GM19463 (cell line): ENCODE results near the gene GADD45B.
"Not testable (repeated sequence)": the region's sequence is repeated elsewhere in the genome, so short reads cannot be mapped to it uniquely, and the experiment has no call there.

Experiments
- ATAC-seq: cut with Tn5 transposase; IDR thresholded peaks from one replicate; pipeline ENCODE4 v1.9.1; 2021; ENCODE audit warnings: mild to moderate bottlenecking, moderate library complexity; ENCODE audit not compliant: unreplicated experiment

The GADD45B gene

DNA sequence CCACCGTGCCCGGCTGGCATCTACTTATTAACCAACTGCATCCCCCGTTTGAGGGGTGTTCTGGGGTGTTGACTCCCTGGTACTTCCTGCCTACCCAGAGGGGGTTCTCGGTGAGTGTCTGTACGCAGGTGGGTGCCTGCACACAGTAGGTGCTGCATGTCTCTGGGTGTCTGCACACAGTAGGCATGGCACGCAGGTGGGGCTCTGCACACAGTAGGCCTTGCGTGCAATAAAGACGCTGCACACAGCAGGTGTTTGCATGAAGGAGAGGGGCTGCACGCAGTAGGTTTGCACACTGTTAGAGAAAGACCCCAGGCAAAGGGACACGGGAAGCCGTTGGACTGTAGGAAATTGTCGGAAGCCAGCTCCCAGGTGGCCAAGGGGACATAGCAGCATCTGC, 11.2 kb downstream of the GADD45B start:
- no peak for ATAC-seq

DNA sequence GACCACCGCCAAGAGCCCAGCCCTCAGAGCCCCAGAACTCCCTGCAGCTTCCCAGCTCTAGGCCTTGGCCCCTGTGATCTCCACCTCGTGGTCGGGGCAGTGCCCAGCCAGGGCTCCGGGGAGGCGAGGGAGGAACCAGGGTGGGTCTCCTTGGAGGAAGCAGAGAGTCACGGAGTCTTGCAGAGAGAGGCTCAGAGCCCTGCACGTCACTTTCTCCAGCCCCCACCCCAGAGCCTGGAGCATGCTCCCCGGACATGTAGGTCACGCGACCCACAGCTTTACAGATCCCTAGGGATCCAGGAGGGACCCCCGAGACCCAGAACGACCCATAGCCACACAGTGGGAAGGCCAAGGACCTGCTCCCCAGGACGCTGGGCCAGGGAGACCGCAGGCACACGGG, 11.9 kb downstream of the GADD45B start:
- ATAC-seq = no peak

DNA sequence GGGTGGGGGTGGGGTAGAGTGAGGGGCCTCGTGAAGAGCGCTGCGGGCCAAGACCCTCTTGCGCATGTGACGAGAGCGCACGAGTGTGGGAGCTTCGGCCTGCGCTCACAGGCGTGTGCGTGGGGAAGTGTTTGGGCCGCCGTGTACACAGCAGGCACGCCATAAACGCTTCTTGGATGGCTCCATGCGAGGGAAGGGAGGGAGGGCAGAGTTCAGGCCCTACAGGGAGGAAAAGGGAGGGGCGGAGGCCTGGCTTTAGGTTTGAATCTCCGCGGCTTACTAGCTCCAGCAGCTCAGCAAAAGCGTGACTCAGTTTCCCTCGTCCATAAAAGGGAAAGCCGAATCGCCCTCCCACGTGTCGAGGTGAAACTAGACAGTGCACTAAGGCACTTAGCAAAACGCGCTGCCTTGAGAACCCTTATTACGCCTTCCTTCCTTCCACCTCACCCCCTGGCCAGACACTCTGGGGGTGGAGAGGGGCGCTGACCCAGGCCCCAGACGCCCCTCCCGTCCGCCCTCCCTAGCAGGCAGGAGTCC, 12.5 kb downstream of the GADD45B start:
- ATAC-seq = no peak

DNA sequence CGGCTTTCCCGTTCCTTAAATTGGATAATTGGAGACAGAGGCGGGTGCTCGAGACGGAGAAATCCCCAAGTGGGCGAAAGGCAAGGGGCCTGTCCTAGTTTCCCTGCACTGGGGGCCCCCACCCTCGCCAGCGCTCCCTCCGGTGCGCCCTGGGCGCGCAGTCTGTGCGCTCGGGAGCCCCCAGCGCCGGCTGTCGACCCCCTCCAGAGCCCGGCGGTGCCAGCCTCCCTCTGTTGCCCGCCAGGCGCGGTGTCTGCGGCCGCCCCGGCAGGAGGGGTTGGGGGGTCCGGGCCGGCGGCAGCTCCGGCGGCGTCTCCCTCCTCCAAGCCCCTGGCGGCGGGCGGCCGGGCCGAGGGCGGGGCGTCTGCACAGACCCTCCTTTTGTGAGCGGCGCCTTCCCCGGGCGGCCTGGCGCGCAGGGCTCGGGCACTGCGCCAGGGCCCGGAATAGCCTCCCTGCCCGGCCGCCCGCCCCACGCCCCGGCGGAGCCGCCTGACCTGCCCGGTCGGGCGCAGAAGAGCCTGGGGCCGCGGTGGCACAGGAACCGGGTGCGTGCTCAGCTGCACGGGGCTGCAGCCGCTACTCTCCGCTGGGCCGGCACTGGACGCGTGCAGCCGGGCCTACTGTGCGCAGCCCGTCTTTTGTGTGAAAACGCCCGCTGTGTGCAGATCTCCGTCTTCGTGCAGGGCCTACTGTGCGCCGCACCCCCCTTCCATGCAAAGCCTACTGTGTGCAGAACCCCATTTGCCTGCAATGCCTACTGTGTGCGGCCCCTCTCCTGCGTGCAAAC, 13.2 kb downstream of the GADD45B start:
- no peak for ATAC-seq

DNA sequence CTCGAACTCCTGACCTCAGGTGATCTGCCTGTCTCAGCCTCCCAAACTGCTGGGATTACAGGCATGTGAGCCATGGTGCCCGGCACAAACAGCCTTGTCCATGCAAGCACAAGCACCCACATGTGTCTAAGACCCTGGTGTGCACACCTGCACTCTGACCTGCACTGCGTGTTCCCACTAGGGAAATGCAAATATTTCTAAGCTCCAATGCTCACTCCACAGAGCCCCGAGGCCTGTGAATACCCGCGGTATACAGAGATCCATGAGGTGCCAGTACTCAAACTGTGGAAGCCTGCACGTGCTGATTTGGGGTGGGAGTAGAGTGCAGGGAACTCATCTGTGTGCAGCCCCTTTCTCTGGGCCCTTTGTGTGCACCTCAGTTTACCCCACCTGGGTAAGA, 14.7 kb downstream of the GADD45B start:
- no peak for ATAC-seq

DNA sequence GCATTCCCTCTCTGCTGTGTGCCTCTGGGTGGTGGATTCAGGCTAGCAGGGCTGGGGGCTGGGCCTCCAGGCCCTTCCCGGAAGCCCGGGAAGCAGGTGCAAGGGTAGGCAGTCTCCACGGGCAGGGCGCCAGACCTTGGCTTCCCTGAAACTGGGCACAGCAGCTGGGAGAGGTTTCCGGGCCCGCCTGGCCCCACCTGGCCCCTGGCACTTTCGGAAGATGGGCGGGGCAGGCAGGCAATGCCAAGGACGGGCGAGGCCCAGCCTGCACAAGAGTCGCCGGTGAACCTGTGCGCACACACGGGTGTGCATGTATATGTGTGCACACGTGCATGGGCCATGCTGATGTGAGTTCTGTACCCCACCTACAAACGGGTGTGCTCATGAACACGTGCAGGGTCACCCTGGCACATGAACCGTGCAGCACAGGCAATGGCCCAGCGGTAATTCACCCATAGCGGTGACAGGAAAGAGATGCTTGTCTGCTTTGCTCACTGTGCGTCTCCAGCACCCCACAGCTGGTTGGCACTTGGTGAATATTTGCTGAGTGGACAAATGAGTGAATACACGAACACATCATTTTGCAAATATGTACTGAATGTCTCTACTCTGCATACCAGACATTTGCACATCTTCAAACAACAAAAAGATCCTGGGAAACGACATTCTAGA, 15.3 kb downstream of the GADD45B start:
- no peak for ATAC-seq

DNA sequence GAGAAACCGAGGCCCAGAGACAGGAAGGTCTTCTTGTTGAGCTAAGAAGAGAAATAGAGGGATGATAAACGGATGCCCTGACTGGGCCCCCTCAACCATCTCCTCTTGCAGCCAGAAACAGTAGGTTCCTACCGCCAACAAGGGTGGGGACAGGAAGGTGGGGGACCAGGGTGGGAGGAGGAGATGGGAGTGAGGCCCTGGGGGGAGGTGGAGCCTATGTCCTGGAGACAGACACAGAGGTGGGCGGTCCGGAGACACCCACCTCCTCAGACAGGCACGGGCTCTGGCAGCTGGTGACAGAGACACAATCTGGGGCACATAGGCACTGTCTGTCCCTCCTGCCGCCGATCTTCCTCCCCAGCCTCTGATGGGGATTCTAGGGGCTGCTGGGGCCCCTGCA, 16.9 kb downstream of the GADD45B start:
- ATAC-seq = no peak

DNA sequence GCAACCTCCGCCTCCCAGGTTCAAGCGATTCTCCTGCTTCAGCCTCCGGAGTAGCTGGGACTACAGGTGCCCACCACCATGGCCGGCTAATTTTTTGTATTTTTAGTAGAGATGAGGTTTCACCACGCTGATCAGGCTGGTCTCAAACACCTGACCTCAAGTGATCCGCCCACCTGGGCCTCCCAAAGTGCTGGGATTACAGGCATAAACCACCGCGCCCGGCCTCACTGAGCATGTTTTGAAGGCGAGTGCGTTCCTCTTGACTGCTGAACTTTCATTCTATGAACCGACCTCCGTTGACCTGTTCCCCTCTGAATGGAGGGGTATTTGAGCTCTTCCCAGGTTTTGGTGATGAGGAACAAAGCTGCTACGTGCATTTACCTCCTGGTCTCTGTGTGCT, 17.5 kb downstream of the GADD45B start:
- not testable (repeated sequence) for ATAC-seq

DNA sequence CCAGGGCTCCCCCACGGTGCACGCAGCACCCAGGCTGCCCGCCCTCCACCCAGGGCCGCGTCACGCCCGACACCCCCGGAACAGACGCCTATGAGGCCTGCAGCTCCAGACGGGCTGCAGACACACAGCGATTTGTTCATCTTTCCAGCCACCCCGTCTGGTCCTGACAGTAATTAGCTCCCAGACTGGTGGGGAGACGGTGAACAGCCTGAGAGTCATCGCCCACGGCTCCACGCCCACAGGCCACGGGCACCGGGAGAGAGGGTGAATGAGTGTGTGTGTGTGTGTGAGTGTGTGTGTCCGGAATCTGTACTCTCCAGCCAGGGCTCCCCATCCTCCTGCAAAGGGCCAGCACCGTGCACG, 18.1 kb downstream of the GADD45B start:
- ATAC-seq = no peak

DNA sequence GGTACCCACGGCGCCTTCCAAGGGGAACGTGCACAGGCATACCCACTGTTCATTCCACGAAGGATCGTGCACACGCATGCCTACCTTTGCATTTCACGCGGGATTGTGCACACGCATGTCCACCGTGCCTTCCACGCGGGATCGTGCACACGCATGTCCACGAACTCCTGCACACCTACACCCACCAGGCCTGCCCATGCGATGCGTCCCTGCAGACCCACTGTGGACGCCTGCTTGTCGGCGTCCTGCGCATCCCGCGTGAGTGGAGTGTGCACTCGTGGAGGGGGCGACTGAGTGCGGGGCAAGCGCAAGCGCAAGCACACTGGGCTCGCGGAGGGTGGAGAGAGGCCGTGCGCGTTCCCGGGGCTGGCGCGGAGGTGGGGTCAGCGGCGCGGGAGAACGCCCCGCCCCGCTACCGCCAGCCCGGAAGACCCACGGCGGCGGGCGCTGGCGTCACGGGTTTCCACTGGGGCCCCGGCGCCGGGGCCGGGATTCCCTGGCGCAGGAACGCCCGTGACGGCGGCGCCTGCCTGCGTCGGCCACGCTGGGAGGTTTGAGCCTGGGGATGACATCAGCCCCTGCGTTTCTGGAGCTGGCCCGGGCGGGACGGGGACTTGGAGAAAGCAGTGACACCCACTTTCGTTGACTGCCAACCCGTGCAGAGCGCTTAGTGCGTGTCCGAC, 18.7 kb downstream of the GADD45B start:
- no peak for ATAC-seq

DNA sequence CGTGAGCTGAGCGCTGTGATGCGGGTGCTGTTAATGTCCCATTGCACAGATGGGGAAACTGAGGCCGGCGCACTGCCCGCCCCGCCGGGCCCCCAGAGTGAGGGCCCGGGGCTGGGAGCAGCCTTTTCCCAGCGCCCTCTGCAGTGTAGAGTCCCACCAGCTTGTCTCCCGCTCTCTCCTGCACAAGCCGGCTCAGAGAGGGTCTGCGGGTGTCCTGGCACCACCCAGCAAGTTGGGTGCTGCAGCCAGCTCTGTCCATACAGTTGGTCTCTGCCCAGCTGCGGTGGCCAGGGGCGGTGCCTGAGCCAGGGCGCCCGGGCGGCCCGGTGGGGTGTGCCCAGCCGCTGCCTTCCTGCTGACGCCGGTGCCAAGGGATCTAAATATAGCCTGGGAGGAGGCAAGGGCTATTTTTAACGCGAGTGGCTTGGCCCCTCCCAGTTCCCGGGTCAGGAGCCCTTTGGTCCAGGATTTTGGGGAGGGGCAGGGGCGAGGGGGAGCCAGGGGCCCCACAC, 19.3 kb downstream of the GADD45B start:
- no peak for ATAC-seq

DNA sequence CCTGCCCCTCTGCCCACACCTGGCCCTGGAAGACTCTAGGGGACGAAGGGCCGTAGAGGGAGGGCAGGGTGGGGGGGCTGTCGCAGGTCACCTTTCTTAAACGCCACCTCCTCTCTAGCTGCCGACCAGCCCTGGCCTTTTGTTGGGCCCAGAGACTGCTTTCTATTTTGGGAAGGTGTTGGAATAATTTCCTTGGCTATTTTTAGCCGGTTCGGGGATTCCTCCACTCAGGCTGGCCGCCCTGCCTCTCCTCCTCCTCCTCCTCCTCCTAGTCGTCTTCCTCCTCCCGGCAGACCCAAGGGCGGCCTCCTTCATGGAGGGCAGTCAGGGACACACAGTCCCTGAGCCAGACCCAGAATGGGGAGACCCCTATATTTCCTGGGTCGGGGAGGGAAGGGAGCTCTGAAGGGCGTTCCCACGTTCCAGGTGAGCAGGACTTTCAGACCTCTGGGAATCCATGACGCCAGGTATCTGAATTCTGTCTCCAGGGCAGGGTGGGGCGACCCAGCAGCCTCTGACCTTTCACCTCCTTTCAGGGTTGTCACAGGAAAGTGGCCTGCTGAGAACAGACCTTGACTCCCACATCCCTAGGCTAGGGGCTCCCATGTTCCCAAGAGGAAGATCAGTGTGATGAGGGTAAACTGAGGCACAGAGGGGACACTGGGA, 19.9 kb downstream of the GADD45B start:
- ATAC-seq = no peak

DNA sequence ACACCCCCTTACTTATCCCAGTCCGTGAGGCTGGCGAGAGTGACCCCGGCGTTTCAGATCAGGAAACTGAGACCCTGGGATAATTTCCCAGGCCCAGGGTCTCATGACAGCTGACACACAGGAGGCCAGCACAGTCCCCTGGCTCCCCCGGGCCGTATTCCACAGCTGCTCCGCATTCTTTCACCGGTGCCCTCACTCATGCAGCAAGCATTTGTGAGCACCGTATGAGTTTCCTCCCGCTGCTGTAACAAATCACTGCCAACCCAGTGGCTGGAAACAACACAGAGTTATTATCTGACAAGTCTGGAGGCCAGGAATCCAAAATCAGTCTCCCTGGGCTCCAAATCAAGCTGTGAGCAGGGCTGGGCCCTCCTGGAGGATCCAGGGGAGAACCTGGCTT, 21.3 kb downstream of the GADD45B start:
- no peak for ATAC-seq

DNA sequence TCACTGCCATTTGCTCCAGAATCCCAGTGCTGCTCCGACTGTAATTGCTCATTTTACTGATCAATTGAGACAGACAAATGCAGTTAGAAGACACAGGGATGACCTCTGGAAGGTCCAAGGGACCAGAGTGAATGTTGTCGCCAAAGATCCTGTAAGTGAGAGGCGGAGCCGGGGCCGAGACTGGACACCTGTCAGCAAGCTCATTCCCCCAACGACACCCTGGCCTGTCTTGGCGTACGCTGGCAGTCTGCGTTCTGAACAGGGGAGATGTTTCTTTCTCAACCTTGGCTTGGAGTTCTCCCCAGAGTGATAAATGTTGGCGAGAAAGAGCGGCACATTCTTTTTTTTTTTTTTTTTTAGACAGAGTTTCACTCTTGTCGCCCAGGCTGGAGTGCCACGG, 24.2 kb downstream of the GADD45B start:
- no peak for ATAC-seq

DNA sequence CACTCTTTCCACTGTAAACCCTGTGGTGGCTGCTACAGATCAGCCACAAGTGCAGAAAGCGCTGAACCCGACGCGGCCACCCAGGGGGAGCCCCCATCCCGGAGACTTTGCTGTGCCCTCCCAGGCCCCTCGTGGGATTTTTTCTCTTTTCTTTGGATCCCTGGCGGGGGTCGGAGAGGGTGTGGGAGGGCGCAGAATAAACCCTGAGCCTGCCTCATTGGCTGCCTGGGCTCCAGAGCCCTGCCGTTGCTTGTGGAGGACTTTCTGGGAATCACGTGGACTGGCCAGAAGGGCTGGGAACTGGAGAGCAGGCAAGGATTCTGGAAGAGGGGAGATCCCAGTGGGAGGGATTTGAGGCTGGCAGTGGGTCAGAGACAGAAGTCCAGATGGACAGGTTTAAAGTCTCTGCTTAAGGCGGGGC, 24.9 kb downstream of the GADD45B start:
- ATAC-seq = no peak

DNA sequence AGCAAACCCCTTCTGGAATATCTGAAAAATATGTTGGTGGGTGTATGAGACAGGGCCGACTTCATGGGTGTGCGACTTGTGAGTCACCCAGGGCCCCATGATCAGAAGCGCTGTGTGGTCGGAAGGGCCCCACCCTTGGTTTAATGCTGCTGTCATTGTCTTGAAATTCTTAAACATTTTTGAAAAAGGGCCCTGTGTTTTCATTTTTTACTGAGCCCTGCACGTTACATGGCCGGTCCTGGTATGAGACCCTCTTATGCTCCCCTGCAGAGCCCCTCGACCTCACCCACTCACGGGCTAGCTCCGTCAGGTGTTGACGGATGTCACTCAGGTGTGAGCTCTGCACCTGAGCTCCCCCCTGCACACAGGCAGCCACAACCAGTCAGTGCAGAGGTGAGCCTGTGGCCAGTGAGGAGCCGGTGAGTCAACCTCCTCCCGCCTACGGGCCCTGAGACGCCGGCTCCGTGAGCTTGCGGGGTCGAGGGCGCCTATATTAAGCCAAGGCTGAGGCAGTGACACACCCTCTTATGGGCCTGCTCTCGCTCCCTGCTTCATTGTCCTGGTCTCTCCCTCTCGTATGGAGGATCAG, 27.7 kb downstream of the GADD45B start:
- ATAC-seq = no peak

DNA sequence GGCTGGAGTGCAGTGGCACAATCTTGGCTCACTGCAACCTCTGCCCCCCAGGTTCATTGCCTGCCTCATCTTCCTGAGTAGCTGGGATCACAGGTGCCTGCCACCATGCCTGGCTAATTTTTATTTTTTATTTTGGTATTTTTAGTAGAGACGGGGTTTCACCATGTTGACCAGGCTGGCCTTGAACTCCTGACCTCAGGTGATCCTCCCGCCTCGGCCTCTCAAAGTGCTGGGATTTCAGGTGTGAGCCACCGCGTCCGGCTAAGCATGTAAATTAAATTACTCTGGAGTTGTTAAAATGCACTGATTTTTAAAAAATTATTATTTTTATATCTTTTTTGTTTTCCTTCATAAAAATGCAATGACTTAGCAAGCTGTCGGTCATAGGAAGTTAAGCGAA, 30.7 kb downstream of the GADD45B start:
- ATAC-seq = not testable (repeated sequence)

DNA sequence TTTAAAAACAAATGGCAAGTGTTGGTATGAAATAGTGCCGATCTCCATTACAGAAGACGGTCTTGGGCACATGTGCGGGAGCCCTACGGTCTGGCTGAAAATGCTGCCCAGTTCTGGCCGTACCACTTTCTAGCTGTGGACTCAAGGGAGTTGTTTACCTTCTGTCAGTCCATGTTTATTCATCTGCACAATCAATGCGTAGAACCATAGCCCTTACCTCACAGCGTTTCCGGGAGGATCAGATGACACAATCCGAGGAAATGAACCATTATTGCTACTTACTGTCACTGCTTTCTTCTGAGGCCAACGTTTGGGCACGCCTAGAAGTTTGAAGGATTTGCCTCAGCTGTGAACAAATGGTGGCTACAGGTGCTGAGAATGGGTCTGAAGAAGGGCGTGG, 31.2 kb downstream of the GADD45B start:
- ATAC-seq = no peak

DNA sequence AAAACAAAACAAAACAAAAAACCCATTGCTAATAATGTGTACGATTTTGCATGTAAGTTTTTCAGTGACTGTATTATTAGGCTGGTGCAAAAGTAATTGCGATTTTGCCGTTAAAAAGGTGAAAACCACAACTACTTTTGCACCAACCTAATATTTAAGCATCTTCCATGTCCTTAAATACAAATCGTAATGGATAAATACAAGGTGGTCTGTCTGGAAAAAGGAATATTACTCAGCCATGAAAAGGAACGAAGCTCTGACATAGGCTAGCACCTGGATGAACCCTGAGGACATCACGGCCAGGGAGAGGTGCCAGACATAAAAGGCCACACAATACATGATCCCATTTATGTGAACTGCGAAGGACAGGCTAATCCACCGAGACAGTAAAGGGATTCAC, 33.2 kb downstream of the GADD45B start:
- ATAC-seq = no peak

DNA sequence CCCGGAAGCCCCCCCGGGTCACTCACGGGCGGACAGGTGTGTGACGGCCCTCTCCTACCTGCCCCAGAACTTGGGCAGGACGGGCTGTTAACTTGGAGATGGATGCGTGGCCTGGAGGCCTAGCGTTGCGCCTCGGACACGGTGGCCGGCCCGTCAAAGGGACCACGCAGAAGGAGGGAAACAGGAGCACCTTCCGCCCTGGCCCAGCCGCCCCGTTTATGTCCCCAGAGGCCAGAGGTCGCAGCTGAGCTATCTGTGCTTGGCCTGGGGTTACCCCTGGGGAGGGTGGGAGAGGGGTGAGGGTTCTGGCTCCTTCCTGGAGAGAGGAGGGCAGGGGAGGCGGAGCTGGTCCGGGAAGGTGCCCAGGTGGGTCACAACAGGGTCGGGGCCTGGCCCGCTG, 35.6 kb downstream of the GADD45B start:
- no peak for ATAC-seq

DNA sequence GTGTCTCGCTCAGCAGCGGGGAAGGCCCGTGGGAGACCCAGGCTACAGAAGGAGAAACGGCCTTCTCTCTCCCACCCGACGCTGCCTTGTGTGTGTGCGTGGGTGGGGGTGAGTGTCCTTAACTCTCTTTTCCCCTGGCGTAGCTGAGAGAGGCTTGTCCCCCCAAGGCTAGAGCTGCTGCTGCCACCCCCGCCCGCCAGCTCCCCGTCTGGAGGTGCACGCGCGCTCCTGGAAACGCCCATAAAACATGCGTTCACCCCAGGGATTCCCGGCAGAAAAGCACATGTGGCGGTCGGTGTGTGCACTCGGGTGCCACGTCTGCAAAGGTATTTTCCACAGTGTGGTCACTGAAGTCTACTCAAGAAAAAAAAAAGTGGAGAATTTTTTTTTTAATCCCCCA, 36.1 kb downstream of the GADD45B start:
- ATAC-seq = no peak
